GM19025 (cell line): ENCODE measurements around the gene ANXA10.

Experiments used
- ATAC-seq: cut with Tn5 transposase; IDR thresholded peaks from one replicate; pipeline ENCODE4 v1.9.1; 2021; ENCODE audit warnings: mild to moderate bottlenecking, low read depth, moderate library complexity; ENCODE audit not compliant: unreplicated experiment

ANXA10 gene

GRCh38 chr4:168218645-168219044 is 126.3 kb downstream of the ANXA10 start:
- no peak for ATAC-seq

GRCh38 chr4:168220893-168221292 is 128.6 kb downstream of the ANXA10 start:
- ATAC-seq = no peak

DNA sequence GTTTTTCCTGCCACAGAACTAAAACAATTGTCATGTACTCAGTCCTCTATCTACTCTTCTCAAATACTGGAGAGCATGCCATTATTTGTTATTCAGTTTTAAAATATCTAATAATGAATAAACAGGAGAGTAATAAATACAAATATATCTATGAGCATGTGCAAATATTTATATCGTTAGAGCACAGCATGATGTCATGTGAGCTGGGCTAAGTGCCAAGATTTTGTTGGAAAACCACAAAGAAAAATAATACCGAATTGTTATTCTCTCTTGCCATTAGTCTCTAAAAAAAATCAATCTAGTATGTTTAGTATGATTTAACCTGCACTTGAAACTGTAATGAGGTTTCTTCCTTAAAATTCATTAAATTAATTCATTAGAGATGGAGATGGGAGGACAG is 129.0 kb downstream of the ANXA10 start:
- no peak for ATAC-seq
